Ovary (tissue), 3 donors: Measurements from ENCODE around the gene SSRP1.
"Not testable (repeated sequence)": the region's sequence is repeated elsewhere in the genome, so short reads cannot be mapped to it uniquely, and the experiment has no call there.

Source experiments
- POLR2A ChIP-seq: fragments of 450-650 bp; IDR thresholded peaks from one replicate; pipeline ENCODE4 v1.6.1; 2017; ENCODE audit warnings: antibody characterized with exemption, mild to moderate bottlenecking, moderate library complexity
- TF ChIP-seq, protein P1 (sequence below), 3 donors: fragments of 450-650 bp in 2 of 3; fragments of 200-600 bp in 1 of 3; IDR thresholded peaks; one replicate each; pipeline versions ENCODE4 v1.5.1 to v1.8.0; 2016 to 2022; ENCODE audit warnings: antibody characterized with exemption in 3 of 3, mild to moderate bottlenecking in 1 of 3
- donor health status: DM: no; HTN: no; CAD: no.

DNA sequence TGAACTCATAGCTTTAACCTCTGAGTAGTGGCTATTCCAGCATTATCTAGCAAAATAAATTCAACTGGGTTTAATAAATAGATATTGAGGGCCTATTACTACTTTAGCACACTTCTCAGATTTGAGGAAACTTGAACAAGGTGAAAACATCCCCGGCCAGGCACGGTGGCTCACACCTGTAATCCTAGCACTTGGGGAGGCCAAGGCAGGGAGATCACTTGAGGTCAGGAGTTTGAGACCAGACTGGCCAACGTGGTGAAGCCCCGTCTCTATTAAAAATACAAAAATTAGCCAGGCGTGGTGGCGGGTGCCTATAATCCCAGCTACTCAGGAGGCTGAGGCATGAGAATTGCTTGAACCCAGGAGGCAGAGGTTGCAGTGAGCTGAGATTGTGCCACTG, 1.2 kb upstream of the SSRP1 start:
- TF ChIP-seq, protein P1, sequence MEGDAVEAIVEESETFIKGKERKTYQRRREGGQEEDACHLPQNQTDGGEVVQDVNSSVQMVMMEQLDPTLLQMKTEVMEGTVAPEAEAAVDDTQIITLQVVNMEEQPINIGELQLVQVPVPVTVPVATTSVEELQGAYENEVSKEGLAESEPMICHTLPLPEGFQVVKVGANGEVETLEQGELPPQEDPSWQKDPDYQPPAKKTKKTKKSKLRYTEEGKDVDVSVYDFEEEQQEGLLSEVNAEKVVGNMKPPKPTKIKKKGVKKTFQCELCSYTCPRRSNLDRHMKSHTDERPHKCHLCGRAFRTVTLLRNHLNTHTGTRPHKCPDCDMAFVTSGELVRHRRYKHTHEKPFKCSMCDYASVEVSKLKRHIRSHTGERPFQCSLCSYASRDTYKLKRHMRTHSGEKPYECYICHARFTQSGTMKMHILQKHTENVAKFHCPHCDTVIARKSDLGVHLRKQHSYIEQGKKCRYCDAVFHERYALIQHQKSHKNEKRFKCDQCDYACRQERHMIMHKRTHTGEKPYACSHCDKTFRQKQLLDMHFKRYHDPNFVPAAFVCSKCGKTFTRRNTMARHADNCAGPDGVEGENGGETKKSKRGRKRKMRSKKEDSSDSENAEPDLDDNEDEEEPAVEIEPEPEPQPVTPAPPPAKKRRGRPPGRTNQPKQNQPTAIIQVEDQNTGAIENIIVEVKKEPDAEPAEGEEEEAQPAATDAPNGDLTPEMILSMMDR (IDR thresholded peaks at IDR 0.05) = not testable (repeated sequence)
- not testable (repeated sequence) for TF ChIP-seq POLR2A
